GM19397 (cell line): ENCODE measurements around the gene JADE1.
A peak's percentile ranks its signal among the peaks of the same experiment; 100 is the strongest.

Source experiments
- ATAC-seq: cut with Tn5 transposase; IDR thresholded peaks from one replicate; pipeline ENCODE4 v1.9.1; 2021; ENCODE audit warnings: mild to moderate bottlenecking, moderate library complexity; ENCODE audit not compliant: unreplicated experiment

JADE1 gene

DNA sequence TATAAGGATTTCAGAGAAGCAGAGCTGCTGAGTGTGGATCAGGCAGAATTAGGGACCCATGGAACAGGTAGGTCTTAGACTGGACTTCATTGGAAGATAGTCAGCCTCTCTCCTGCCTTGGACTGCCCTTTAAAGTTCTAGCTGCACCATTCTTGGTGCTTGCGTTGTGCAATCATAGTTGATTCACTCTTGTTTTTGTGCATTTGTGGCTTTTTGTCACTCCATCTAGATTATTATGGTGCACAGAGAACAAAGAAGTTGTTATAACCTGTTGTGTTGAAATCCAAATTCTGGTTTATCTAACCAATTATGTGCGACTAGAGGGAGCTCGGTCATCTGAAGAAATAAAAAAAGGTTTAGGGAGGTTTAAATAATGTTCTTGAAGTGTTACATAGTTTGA lies 59.3 kb downstream of the JADE1 start:
- no peak for ATAC-seq

DNA sequence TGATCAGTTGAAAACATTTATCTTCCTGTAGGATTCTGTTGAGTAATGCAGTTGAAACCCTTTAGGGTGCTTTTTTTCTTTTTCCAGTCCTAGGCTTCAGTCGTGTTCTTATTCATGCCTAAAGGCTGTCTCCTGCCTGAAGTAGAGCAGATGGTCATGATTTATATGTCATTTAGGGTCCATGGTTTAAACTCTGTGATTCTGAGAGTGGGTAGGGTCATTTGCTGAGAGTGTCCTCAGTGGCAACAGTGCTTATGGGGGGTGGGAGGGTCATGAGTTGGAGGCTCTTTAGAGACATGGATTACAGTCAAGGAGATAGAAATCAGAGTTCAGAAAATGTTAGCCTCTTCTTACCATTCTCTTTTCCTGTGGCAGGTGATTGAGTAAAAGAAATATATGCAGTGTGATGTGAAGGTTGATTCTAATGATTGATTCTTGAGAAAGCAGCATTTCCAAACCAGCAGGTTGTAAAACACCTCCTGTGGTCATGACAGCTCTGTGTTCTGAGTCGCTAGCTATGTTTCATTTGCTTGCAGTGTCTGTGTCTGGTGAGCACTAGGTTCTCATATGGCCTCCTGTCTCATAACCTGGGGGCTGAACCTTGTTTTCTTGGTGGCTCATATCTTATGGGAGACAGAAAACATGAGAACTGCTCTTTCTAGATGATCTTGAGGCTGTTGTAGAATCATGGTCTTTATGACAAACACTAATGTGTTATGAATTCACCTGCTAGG lies 60.4 kb downstream of the JADE1 start:
- ATAC-seq = no peak

DNA sequence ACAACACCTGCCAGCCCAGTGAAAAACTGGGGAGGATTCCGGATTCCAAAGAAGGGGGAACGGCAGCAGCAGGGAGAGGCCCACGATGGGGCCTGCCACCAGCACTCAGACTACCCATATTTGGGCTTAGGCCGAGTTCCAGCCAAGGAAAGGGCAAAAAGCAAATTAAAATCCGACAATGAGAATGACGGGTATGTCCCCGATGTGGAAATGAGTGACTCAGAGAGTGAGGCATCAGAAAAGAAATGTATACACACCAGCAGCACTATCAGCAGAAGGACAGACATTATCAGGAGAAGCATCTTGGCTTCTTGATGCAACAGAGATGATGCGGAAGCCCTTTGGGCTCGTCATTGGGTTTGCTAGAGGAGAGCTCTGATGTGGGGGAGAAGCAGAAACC lies 62.4 kb downstream of the JADE1 start:
- no peak for ATAC-seq

DNA sequence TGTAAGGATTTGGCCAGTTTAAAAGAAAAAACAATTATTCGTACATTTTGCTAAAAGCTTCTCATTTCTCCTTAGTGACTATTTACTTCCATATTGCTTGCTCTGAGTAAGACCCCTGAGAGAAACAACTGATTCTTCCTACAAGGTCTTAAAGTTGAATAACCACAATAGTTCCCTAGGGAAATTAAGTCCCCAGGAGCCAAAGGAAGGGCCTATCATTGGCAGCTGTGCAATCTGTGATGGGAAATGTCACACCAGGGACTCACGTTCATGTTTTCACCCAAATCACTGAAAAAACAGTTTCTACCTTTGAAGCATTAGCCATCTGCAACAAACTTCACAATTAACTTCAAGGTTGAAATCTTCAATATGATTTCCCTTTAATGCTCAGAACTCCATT lies 66.7 kb downstream of the JADE1 start:
- no peak for ATAC-seq

DNA sequence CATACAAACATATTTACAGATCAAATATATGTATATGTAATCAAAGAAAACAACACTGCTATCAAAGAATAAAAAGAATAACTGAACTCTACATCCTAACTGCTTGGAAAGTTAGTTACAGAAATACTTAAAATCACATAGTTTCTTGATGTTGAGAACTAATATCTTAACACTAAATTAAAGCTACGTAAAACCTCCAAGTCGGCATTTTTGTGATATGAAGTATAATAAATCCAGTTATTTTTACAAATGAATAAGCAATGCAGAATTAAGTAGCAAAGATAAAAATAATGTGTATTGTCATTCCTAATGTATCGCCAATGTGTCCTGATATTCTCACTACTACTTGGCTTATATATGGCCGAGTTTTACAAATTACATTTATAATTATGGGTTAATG lies 68.4 kb downstream of the JADE1 start:
- ATAC-seq = no peak

DNA sequence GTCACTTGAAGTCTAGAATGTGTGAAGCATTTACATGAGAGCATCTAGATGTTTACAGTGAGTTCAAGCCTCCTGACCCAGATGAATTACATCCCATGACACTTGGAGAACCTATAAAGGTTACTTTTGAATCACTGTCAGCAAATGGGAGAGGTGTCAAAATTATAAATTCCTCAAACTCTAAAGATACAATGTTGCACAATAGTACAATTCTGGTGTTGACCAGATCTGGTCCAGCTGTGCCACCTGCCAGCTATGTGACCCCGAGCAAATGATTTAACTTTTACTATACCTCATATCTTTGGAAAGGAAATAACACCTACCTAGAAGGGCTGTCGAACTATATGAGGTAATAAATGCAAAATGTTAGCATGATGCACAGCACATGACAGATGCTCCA lies 69.8 kb downstream of the JADE1 start:
- no peak for ATAC-seq

DNA sequence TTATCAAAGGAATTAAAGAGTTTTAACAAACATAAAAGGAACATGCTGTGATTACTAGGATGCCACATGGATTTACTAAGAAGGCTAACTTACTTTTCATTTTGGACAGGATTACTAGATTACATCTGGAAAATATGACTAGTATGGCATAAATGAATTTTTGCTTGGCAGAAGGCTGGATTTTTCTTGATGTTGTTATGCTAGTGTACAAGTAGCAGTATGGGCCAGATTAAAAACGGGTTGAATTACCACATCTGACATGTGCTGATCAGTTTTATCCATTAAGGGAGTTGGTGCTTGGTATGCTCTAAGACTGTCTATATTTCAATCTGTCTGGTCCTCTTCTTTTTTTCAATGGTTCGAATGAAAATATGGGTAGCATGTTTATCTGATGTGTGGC lies 70.5 kb downstream of the JADE1 start:
- no peak for ATAC-seq

DNA sequence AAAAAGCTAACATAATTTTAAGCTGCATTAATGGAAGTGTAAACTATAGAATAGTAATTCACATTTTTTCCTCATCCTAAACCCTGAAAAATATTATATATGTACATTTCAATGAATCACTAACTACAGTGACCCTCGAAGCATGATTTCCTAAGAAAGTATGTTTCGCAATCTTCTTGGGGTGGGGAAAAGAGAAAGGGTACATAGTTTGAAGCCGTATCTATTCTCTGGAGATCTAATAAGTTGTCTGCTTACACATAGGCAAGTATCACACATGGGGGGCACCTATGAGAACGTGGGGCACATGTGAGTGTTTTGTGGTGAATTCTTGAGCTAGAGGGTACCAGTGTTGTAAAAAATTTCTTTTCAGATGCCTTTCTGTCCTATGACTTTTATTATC lies 71.2 kb downstream of the JADE1 start:
- no peak for ATAC-seq

DNA sequence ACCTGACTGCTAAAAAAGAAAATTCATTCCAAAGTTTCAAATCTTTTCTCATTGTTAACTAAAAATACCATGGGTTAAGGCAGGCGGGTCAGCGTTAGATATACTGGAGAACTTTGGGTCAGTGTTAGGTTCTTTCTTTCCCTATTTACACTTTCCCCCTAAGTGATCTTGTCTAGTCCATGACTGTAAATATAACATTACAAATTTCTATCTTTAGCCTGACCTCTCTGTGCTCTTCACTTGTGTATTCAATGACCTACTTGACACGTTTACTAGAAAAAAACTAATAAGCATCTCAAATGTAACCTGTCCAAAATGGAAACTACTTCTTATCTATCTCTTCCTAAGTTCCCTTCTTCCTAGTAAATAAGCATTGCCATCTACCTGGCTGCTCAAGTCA lies 95.3 kb downstream of the JADE1 start:
- no peak for ATAC-seq

DNA sequence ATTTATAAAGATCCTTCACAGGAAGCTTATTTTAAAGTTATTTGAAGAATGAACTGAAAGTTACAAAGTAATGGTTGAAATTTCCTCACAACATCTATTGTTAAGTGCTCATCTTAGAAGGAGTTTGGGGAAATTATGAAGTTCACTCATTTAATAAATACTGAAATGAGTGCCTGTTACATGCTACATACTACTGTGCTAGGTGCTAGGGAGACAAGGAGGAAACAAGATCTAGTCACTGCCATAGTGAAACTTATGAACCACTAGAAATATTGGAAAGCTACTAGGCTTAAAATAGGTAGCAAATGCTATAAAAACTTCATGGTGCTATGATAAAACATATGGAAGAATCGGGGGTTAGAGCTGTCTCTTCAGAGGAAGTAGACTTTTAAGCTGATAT lies 97.1 kb downstream of the JADE1 start:
- no peak for ATAC-seq

DNA sequence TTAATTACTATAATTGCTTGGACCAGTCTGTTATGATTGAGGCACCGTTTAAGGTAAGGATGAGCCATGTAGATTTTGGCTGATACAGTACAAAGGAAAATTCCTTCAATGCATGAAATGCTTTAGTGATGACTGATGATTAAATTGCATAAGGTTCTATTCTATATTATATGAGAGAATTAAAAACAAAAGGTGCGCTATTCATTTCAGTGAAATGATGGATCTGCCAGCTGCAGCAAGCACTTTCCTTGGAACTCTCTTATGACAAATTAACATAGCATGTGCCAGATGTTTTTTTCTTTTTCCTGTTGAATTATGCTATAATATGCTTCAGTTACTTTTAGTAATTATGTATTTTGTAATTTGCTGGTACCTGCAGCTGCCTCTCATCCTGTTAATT lies 98.5 kb downstream of the JADE1 start:
- no peak for ATAC-seq

DNA sequence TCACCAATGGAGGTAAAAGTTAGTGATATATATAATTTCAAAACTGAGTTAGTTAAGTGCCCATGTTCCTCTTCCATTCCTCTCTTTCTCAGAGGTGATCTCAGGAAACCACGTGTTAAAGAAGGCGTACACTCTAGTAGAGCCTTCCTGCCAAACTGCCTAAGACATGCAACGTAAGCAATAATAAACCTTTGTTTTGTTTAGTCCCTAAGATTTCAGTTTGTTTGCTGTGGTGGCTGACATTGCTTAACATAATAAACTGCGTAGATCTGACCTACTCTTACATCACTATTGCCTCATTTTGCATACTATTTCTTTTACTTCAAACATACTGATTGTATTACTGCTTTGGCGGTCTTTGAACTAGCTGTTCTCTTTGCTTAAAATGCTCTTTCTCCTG lies 99.2 kb downstream of the JADE1 start:
- no peak for ATAC-seq

DNA sequence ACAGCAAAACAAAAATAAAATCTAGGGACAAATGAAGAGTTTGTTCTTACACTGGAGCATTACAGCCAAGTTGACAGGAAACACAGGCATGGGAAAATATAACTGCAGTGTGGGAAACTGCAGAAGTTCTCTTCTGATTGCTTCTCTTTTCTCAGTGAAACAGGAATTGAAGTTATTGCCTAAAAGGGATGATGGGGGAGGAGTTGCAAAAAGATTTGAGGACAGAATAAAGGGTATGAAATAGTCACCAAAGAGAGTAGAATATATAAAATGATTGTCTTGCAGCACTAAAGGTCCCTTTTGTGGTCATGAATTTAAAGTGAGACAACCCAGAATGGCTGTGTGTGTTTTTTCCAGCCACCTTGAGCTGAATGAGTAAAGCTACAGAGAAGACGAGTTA lies 103.7 kb downstream of the JADE1 start:
- no peak for ATAC-seq

DNA sequence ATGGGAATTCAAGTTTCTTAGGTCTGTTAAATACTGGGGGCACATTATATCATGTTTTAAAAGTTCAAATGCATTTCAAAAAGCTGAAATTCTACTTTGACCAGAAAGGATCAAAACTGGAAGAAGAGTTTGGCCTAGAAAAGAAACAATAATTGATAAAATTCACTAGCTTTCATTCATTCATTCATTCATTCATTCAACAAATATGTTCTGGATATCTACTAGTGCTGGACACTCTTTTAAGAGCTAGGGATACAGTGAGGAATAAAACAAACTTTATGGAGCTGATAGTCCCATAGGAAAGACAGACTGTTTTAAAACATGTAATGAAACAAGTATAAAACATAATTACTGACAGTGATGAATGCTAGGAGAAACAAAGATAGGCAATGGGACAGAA lies 106.0 kb downstream of the JADE1 start:
- no peak for ATAC-seq

DNA sequence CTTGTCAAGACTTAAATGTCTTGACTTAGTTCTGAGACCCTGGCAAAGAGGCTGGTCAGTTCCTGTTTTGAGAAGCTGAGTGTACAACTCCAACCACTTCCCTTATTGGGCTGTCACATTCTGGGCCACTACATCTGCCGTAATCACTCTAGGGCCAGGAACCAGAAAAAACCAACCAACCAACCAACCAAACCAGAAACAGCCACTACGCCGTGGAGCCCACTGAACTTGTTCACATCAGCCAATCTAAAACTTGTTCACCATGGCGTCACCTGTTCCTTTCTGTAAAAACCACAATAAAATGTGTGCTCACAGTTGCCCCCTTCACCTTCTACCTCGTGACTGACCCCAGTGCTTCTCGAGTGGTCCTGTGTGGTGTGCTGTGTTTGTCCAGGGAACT lies 107.3 kb downstream of the JADE1 start:
- peak; percentile 81 for ATAC-seq

DNA sequence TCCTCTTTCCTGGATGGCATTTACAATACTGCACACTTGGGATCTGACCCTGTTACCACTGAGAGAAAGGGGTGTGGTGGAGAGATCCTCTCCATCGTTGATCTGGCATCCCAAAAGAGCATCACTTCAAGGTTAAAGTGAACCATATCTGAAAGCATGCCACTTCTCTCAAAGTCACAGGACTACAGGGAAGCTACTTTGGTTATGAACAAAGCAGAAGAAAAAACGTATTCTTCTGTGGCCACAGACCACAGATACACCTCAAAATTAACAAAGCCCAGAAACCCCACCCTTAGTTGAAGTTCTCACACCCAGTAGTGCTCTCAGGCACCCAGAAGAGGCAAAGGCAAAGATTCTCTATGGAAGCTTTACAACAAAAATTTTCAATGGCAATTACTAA lies 108.3 kb downstream of the JADE1 start:
- peak; percentile 62 for ATAC-seq

DNA sequence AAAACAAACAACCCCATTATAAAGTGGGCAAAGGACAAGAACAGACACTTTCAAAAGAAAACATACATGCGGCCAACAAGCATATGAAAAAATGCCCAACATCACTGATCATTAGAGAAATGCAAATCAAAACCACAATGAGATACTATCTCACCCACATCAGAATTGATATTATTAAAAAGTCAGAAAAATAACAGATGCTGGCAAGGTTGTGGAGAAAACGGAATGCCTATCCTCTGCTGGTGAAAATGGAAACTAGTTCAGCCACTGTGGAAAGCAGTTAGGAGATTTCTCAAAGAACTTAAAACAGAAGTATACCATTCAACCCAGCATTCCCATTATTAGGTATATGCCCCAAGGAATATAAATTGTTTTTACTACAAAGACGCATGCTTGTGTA lies 112.5 kb downstream of the JADE1 start:
- no peak for ATAC-seq
